ENCODE data around the gene MVK.

The MVK gene

GRCh38 chr12:109566424-109566823 lies 7.2 kb upstream of the MVK start:
- Histone ChIP-seq H3K27ac (ENCODE audit: low read depth, low read length) (no peak overlapping the region), H4K20me1 (ENCODE audit: low read depth, low read length) (no peaks in the 10 kb centered on the region), H3K27me3 (ENCODE audit: low read length) (no peaks in the 10 kb centered on the region), H3K9ac (ENCODE audit: low read length) (no peak overlapping the region), H3K79me2 (ENCODE audit: insufficient read depth, low read length) (no peaks in the 10 kb centered on the region), H3F3A (ENCODE audit: insufficient read depth) (no peaks in the 10 kb centered on the region), H3K9me3 (ENCODE audit: insufficient read depth, low read length) (no peaks in the 10 kb centered on the region), H3K36me3 (ENCODE audit: low read length) (0 out of 2 replicates have a peak, but pooled peaks cover 5% of the 10 kb centered on the region), H3K9me2 (replicated peaks; ENCODE audit: insufficient read depth, low read length) (no peaks in the 10 kb centered on the region), H2AFZ (ENCODE audit: low read depth, low read length, severe bottlenecking) (no peak overlapping the region), H3K4me3 (ENCODE audit: insufficient read depth, low read length, poor library complexity, severe bottlenecking) (no peak overlapping the region), H3K4me2 (ENCODE audit: low read depth, low read length, poor library complexity, severe bottlenecking) (no peak overlapping the region)
- TF ChIP-seq EZH2phosphoT487 (conservative IDR thresholded peaks at IDR 0.05; ENCODE audit: low read length) (no peak), CTCF (IDR thresholded peaks at IDR 0.05; ENCODE audit: insufficient read depth, low read length, poor library complexity, severe bottlenecking) (no peak)

GRCh38 chr12:109567296-109567695 lies 6.3 kb upstream of the MVK start:
- H3K27ac ChIP-seq (ENCODE audit: low read depth, low read length): no peak overlapping the region
- H3K9ac ChIP-seq (ENCODE audit: low read length): no peak overlapping the region

DNA sequence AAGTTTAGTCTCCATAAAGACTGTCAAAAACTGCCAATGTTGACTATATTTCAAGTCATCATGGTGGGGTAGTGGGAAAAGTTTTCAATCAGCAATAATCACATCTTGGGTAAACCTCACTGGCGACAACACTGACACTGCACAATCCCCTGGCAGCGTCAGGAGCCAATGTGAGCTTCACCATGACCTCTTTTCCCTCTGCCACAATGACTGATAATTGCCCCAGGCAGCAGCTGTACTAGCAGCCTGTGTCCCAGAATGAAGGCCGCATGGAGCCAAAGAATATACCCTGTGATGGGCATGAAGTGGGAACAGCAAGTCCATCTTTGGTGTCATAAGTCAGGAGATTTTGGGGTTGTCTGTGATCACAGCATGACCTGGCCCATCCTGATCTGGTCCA lies 5.6 kb upstream of the MVK start:
- Histone ChIP-seq H3K4me2 (ENCODE audit: low read depth, low read length, poor library complexity, severe bottlenecking) (no peak overlapping the region), H3K36me3 (ENCODE audit: low read length) (no peaks in the 10 kb centered on the region), H3F3A (ENCODE audit: insufficient read depth) (no peaks in the 10 kb centered on the region), H3K9me3 (ENCODE audit: insufficient read depth, low read length) (no peaks in the 10 kb centered on the region), H3K27me3 (ENCODE audit: low read length) (no peaks in the 10 kb centered on the region), H3K27ac (ENCODE audit: low read depth, low read length) (no peak overlapping the region), H3K4me3 (ENCODE audit: insufficient read depth, low read length, poor library complexity, severe bottlenecking) (no peak overlapping the region), H2AFZ (ENCODE audit: low read depth, low read length, severe bottlenecking) (no peak overlapping the region), H4K20me1 (ENCODE audit: low read depth, low read length) (no peaks in the 10 kb centered on the region), H3K9me2 (replicated peaks; ENCODE audit: insufficient read depth, low read length) (no peaks in the 10 kb centered on the region), H3K9ac (ENCODE audit: low read length) (no peak overlapping the region), H3K79me2 (ENCODE audit: insufficient read depth, low read length) (peaks cover 7% of the 10 kb centered on the region; the same call in 1 of the 2 replicates)
- TF ChIP-seq CTCF (IDR thresholded peaks at IDR 0.05; ENCODE audit: insufficient read depth, low read length, poor library complexity, severe bottlenecking): no peak
- TF ChIP-seq EZH2phosphoT487 (conservative IDR thresholded peaks at IDR 0.05; ENCODE audit: low read length): no peak

More at GRCh38 chr12:109567296-109567695, 6.3 kb upstream of the MVK start:
- Histone ChIP-seq H3K4me3 (ENCODE audit: insufficient read depth, low read length, poor library complexity, severe bottlenecking) (no peak overlapping the region), H3K27me3 (ENCODE audit: low read length) (no peaks in the 10 kb centered on the region), H3K9me3 (ENCODE audit: insufficient read depth, low read length) (no peaks in the 10 kb centered on the region), H2AFZ (ENCODE audit: low read depth, low read length, severe bottlenecking) (no peak overlapping the region), H3K4me2 (ENCODE audit: low read depth, low read length, poor library complexity, severe bottlenecking) (no peak overlapping the region), H3K36me3 (ENCODE audit: low read length) (0 out of 2 replicates have a peak, but pooled peaks cover 5% of the 10 kb centered on the region), H3F3A (ENCODE audit: insufficient read depth) (no peaks in the 10 kb centered on the region), H3K9me2 (replicated peaks; ENCODE audit: insufficient read depth, low read length) (no peaks in the 10 kb centered on the region), H3K79me2 (ENCODE audit: insufficient read depth, low read length) (0 out of 2 replicates have a peak, but pooled peaks cover under 1% of the 10 kb centered on the region), H4K20me1 (ENCODE audit: low read depth, low read length) (no peaks in the 10 kb centered on the region)
- no peak for TF ChIP-seq CTCF (IDR thresholded peaks at IDR 0.05; ENCODE audit: insufficient read depth, low read length, poor library complexity, severe bottlenecking)
- no peak for TF ChIP-seq EZH2phosphoT487 (conservative IDR thresholded peaks at IDR 0.05; ENCODE audit: low read length)
